ENCODE data around the gene EPS15.

- TF ChIP-seq CTCF (IDR thresholded peaks at IDR 0.05) (no peak), POLR2A (IDR thresholded peaks at IDR 0.05) (no peak)
Measured at GRCh38 chr1:51551848-51552296, 32.8 kb upstream of the EPS15 start.

All from transverse colon (tissue), 3 donors.